Left forelimb (tissue), 1 donor: ENCODE measurements around the gene CASTOR1.
A peak's percentile ranks its signal among the peaks of the same experiment; 100 is the strongest.

ENCODE experiments used
- DNase-seq: peaks from one replicate; pipeline ENCODE4 v3.0.0-alpha.2; 2018; ENCODE audit warnings: low spot score

CASTOR1 gene

DNA sequence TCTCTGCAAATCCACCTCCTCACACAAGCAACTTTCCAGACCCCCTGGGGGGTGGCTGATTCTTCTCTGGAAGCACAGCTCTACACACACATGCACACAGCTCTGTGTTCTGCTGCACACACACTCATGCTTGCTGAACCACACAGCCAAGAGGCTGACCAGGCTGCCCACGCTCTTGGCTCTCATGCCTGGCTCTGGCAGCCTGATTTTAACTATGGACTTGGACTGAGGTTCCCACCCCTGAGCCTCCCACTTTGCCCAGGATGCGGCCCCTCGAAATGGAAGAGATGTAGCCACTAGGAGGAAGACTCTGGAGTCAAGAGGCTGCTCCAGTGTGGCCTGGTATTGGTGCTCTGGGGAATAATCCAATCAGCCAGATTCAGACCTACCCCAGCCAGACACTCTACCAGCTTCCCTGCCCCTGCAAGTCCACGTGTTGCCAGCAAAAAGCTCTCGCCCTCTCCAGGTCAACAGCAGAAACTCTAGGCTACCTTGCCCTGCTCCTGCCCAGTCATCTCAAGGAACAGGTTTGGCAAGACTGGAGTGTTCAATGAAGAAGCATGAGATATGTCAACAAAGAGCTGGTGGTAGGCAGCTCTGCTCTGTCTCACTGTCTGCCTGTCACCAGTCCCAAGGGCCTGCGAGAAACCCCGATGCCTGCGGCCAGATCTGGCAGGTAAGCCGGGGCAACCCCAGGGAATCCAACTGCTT is 8.8 kb upstream of the CASTOR1 start:
- no peak for DNase-seq

- DNase-seq = no peak
These were observed 8.1 kb upstream of the CASTOR1 start for GRCh38 chr22:30297276-30297990.

- no peak for DNase-seq
These were observed 7.5 kb upstream of the CASTOR1 start for GRCh38 chr22:30296833-30297232.

- no peak for DNase-seq
These were observed 7.0 kb upstream of the CASTOR1 start for GRCh38 chr22:30296324-30296723.

- DNase-seq = no peak
These were observed 6.3 kb upstream of the CASTOR1 start for GRCh38 chr22:30295576-30295975.

DNA sequence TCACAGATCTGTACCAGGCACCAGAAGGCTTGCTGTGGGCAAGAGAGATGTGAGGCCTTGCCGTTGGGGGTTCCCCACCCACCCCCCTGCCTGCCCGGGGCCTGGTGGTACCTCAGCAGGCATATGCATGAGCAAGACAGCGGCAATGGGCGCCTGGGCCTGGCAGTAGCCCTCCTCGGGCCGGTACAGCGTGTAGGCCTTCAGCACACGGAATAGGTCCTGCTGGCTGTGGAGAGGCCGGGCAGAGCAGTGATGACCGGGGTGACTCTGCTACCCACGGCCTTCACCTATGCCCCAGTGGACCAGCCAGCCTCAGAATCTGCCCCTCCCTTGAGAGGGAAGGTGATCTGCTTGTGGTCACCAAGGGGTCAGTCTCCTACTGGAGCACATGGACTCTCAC is 5.5 kb upstream of the CASTOR1 start:
- no peak for DNase-seq

DNA sequence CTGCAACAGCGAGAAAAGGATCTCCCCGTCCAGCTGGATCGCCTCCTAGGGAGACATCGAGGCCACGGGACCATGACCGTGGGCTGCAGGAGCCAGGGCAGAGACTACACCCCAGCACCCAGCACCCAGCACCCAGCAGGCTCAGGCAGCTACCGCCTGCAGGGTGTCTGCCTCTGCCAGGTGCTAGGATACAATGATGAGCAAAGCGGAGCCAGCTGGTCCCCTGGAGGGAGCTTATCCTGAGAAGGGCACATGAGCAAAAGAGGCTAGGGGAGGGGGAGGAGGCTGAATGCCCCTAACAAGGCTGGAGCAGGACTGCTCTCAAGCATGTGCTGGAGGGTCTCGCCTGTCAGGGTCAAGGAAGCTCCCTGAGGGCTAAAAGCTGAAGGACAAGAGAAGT is 4.8 kb upstream of the CASTOR1 start:
- no peak for DNase-seq

DNA sequence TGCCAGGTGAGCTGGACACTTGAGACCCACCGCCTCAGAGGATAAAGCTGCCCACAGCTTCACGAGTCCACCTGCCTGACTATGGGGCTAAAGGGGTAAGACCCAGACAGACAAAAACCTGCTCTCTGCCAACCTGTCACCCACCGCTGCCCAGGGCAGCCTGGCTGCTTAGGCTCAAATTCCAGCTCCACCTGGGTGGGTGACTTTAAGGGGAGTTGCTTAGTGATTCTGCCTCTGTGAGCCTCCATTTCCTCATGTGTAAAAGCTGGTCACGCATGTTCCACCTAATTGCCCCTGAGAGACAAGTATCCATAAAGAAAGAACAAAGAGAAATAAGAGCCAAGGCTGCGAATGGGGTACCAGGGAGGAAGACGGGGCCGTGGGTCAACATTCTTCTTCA is 3.7 kb upstream of the CASTOR1 start:
- no peak for DNase-seq

GRCh38 chr22:30292069-30292970 is 3.0 kb upstream of the CASTOR1 start:
- no peak for DNase-seq

DNA sequence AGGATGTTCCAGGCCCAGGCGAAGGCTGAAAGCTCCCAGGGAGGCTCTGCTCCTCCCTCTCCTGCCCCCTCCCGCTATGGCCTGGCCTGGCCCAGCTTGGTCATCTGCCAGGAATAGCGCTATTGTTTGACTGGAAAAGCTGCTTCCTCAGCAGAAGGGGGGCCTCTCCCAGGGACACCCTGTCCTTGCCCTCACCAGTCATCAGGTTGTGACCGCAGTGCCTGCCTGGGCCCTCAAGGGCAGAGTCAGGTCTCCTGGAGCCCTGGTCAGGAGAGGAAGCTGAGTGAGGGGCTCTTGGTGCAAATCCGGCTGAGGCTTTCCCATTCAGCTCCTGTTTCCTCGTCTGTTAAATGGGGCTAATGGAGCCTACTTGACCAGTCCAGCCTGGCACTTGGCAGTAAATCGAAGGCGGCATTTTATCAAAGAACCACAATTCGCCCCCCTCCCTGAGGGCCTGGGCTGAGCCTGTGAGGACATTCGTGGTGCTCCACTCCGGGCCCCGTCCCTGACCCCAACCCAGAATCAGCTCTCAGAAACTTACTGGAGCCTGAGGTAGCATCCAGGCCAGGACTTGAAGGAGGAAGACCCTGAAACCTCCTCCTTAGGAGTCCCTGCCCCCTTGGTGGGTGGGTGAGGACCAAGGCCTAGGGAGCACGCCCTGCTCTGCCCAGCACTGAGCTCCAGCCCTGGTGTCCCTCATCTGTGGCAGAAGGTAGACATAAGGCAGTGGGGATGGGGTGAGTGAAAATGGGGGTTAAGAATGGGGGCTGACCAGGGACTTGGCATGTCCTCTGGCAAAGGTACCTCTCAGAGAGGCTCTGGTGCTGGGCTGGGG is 2.0 kb upstream of the CASTOR1 start:
- DNase-seq = no peak

DNA sequence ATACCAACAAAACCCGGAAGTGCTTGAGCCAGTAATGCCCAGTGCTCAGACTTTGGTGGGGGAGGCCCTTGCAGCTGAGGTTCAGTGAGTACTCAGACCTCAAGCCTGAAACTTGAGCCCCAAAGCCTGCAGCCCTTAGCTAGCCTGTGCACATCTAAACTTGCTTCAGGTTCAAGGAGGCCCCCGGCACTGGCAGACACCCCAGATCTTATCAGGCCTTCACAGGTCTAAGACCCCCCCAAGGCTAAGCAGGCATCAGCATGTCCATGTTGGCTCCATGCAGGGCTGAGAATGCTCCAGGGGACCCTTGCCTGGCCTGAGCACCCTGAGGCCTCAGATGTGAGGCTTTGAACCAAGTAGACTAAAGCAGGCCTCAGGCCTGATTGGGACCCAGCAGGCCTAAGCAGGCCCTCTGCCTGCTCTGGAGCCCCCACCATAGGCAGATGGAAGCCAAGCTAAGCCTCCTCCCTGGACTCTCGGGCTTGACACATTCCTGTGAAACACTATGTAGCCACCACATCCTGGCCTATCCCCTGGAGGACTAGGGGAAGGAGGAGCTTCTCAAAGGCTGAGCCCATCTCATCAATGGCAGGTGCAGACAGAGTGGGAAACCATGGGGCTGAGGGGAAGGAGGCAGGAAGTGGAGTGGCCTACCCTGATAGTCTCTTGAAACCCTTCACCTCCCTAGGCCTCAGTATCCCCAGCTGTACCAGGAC is 1.2 kb upstream of the CASTOR1 start:
- DNase-seq = no peak

DNA sequence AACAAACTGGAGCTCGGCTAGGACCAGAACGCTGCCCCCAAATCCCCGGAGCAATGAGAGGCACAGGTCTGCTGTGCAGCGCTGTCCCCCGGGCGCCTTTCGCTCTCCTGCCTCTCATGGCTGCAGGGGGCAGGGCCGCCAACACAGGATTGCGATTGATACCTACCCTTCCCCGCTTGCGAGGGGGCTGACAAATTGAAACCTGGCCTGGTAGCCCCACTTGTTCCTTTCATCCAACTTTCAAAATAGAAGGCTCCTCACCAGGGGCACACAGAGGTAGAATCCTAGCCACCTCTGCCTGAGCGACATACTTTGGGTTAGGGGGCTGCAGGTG is 642 bp upstream of the CASTOR1 start:
- no peak for DNase-seq

DNA sequence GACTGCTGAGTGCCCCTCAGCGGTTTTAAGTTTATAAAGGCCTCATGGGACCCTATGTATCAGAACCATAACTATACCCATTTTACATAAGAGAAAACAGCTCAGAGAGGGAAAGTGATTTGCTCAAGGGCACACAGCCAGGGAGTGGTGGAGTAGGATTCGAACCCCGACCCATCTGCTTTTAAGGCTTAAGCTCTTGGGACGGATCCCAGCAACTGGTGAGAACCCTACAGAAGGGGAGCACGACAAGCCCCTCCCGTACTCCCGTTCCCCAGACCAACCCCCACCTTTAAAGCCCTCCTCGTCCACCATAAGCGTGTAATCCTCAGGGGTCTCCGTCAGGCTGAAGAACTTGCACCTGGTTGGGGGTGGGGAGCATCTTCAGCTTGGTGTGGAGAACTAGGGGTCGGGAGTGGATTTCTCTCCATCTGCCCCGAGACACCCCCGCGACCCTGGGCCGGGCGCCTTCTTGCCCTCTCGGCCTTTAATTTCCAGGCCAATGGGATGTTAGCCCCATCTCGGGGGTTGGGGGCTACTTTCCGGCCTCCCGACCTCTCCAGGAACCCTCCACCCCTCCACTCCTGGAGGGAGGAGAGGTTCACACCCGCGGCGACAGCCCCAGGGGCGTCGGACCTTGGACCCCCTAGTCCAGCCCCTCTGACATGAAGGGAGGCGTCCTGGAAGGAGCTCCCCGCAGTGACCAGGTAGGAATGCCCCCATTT is 725 bp downstream of the CASTOR1 start:
- DNase-seq = no peak

GRCh38 chr22:30287648-30288418 is 1.5 kb downstream of the CASTOR1 start:
- peak; percentile 86 for DNase-seq

- DNase-seq = no peak
These were observed 2.3 kb downstream of the CASTOR1 start for GRCh38 chr22:30286813-30287647.

- DNase-seq = no peak
These were observed 3.0 kb downstream of the CASTOR1 start for GRCh38 chr22:30286331-30286730.

DNA sequence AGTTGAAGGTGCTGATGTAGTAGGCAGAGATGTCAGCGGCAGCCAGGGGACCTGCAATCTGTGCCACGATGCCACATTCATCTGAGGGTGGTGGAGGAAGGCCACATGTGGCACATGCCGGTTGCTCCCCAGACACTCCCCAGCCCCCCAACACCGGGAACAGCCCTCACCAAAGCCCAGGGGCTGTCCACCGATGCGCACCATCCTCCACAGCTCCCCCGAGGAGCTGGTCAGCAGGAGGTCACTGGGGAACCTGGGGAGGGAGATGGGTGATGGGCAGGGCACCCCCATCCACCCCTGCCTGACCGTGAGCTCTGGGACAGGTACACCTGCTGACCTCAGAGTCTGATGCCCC is 3.5 kb downstream of the CASTOR1 start:
- no peak for DNase-seq

DNA sequence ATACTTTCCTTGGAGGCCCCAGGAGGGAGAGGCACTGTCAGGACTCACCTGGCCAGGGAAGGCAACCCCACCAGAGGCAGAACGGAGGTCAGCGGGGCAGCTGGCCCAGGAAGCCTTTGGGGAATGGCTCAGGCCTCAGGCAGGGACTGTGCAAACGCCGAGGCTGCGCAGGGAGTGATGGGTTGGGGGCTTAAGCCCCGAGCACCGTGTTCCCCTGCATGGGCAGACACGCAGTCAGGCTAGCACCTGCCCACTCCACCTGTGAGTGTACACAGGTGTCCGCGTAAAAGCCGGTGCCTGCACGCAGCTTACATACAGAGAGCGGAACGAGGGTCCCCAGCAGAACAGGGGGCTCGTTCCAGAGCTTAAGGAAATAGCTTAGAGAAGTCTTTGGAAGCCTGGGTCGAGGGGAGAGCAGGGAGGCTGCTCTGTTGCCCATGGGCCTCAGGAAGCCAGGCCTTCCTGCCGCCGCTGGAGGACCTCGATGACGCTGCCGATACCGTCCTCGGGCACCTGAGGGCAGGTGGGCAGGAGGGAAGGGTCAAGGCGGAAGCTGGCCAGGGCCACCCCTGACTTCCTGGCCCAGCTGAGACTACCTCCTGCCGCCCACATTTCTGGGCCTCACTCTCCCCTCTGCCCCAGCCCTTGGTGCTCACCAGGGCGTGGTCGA is 4.0 kb downstream of the CASTOR1 start:
- DNase-seq = no peak
